ENCODE results near the gene BANK1. TPM values are rescaled to one million over a fixed set of nuclear protein-coding genes. Genes with fewer than 3 reads are reported as not detected.

The BANK1 gene
- total and polyA plus RNA-seq, 2 donors (not counting 1 experiment from before 2014, with no cell fraction given), result 0.20 to 0.83 TPM

- Histone ChIP-seq H3K27ac (ENCODE audit: insufficient read depth, low read length) (no peak overlapping the region), H3K4me3 (replicated peaks in 1 of 4; ENCODE audit: control extremely low read depth in 1 of 4, insufficient read depth in 1 of 4, low read depth in 3 of 4, low read length in 4 of 4) (no peak overlapping the region), H3K27me3 (ENCODE audit: control insufficient read depth, insufficient read depth, low read length) (no peaks in the 10 kb centered on the region), H3K79me2 (ENCODE audit: control insufficient read depth, insufficient read depth, low read length) (no peaks in the 10 kb centered on the region), H3K9ac (ENCODE audit: insufficient read depth, low read length) (no peak overlapping the region), H3K36me3 (ENCODE audit: control insufficient read depth, insufficient read depth, low read length) (no peaks in the 10 kb centered on the region), H3K9me3 (ENCODE audit: control insufficient read depth, insufficient read depth, low read depth, low read length) (no peaks in the 10 kb centered on the region), H3K4me1 (ENCODE audit: control insufficient read depth, extremely low read depth, insufficient read depth, low read length) (no peaks in the 10 kb centered on the region), H4K20me1 (ENCODE audit: control insufficient read depth, extremely low read depth, insufficient read depth, low read length) (no peaks in the 10 kb centered on the region), H3K4me2 (ENCODE audit: extremely low read depth, insufficient read depth, low read length) (no peak overlapping the region), H2AFZ (ENCODE audit: low read length) (no peak overlapping the region)
- no peak for DNase-seq (ENCODE audit: low read depth in 2 of 2)
- TF ChIP-seq EZH2 (IDR thresholded peaks at IDR 0.05; ENCODE audit: low read length, missing control alignments), result no peak
- no peak for TF ChIP-seq CTCF (conservative IDR thresholded peaks at IDR 0.05 in 1 of 2, IDR thresholded peaks at IDR 0.05 in 1 of 2; ENCODE audit: low read depth in 1 of 2, low read length in 2 of 2)
These were observed 179.4 kb downstream of the BANK1 start for GRCh38 chr4:101969965-101970364.

- Histone ChIP-seq H3K9me3 (ENCODE audit: control insufficient read depth, insufficient read depth, low read depth, low read length) (no peaks in the 10 kb centered on the region), H3K4me2 (ENCODE audit: extremely low read depth, insufficient read depth, low read length) (no peak overlapping the region), H3K27me3 (ENCODE audit: control insufficient read depth, insufficient read depth, low read length) (no peaks in the 10 kb centered on the region), H2AFZ (ENCODE audit: low read length) (no peak overlapping the region), H3K9ac (ENCODE audit: insufficient read depth, low read length) (no peak overlapping the region), H3K4me1 (ENCODE audit: control insufficient read depth, extremely low read depth, insufficient read depth, low read length) (no peaks in the 10 kb centered on the region), H3K4me3 (replicated peaks in 1 of 4; ENCODE audit: control extremely low read depth in 1 of 4, insufficient read depth in 1 of 4, low read depth in 3 of 4, low read length in 4 of 4) (no peak overlapping the region), H3K36me3 (ENCODE audit: control insufficient read depth, insufficient read depth, low read length) (no peaks in the 10 kb centered on the region), H3K27ac (ENCODE audit: insufficient read depth, low read length) (no peak overlapping the region), H4K20me1 (ENCODE audit: control insufficient read depth, extremely low read depth, insufficient read depth, low read length) (no peaks in the 10 kb centered on the region), H3K79me2 (ENCODE audit: control insufficient read depth, insufficient read depth, low read length) (no peaks in the 10 kb centered on the region)
- no peak for DNase-seq (ENCODE audit: low read depth in 2 of 2)
- TF ChIP-seq CTCF (conservative IDR thresholded peaks at IDR 0.05 in 1 of 2, IDR thresholded peaks at IDR 0.05 in 1 of 2; ENCODE audit: low read depth in 1 of 2, low read length in 2 of 2) (no peak), EZH2 (IDR thresholded peaks at IDR 0.05; ENCODE audit: low read length, missing control alignments) (no peak)
These were observed 180.1 kb downstream of the BANK1 start for GRCh38 chr4:101970547-101971155.

- Histone ChIP-seq H3K9ac (ENCODE audit: insufficient read depth, low read length) (no peak overlapping the region), H2AFZ (ENCODE audit: low read length) (no peak overlapping the region), H3K4me2 (ENCODE audit: extremely low read depth, insufficient read depth, low read length) (no peak overlapping the region), H3K36me3 (ENCODE audit: control insufficient read depth, insufficient read depth, low read length) (no peaks in the 10 kb centered on the region), H3K9me3 (ENCODE audit: control insufficient read depth, insufficient read depth, low read depth, low read length) (no peaks in the 10 kb centered on the region), H3K79me2 (ENCODE audit: control insufficient read depth, insufficient read depth, low read length) (no peaks in the 10 kb centered on the region), H3K4me3 (replicated peaks in 1 of 4; ENCODE audit: control extremely low read depth in 1 of 4, insufficient read depth in 1 of 4, low read depth in 3 of 4, low read length in 4 of 4) (no peak overlapping the region), H3K27me3 (ENCODE audit: control insufficient read depth, insufficient read depth, low read length) (no peaks in the 10 kb centered on the region), H3K27ac (ENCODE audit: insufficient read depth, low read length) (no peak overlapping the region), H3K4me1 (ENCODE audit: control insufficient read depth, extremely low read depth, insufficient read depth, low read length) (no peaks in the 10 kb centered on the region), H4K20me1 (ENCODE audit: control insufficient read depth, extremely low read depth, insufficient read depth, low read length) (no peaks in the 10 kb centered on the region)
- DNase-seq (ENCODE audit: low read depth in 2 of 2), result no peak
- TF ChIP-seq CTCF (conservative IDR thresholded peaks at IDR 0.05 in 1 of 2, IDR thresholded peaks at IDR 0.05 in 1 of 2; ENCODE audit: low read depth in 1 of 2, low read length in 2 of 2) (no peak), EZH2 (IDR thresholded peaks at IDR 0.05; ENCODE audit: low read length, missing control alignments) (no peak)
These were observed 182.3 kb downstream of the BANK1 start for GRCh38 chr4:101972791-101973190.

All from fibroblast of lung (primary cell).